SKM-1 treated with dmso at 0.1 percent for 144 hours (cell line): ENCODE results near the gene CPSF7.
"Not testable (repeated sequence)": the region's sequence is repeated elsewhere in the genome, so short reads cannot be mapped to it uniquely, and the experiment has no call there.

ENCODE experiments used
- DNase-seq: peaks from one replicate; lab custom pipeline; 2025; ENCODE audit not compliant: unreplicated experiment; lab: John Stamatoyannopoulos, UW

The CPSF7 gene, protein sequence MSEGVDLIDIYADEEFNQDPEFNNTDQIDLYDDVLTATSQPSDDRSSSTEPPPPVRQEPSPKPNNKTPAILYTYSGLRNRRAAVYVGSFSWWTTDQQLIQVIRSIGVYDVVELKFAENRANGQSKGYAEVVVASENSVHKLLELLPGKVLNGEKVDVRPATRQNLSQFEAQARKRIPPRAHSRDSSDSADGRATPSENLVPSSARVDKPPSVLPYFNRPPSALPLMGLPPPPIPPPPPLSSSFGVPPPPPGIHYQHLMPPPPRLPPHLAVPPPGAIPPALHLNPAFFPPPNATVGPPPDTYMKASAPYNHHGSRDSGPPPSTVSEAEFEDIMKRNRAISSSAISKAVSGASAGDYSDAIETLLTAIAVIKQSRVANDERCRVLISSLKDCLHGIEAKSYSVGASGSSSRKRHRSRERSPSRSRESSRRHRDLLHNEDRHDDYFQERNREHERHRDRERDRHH

DNA sequence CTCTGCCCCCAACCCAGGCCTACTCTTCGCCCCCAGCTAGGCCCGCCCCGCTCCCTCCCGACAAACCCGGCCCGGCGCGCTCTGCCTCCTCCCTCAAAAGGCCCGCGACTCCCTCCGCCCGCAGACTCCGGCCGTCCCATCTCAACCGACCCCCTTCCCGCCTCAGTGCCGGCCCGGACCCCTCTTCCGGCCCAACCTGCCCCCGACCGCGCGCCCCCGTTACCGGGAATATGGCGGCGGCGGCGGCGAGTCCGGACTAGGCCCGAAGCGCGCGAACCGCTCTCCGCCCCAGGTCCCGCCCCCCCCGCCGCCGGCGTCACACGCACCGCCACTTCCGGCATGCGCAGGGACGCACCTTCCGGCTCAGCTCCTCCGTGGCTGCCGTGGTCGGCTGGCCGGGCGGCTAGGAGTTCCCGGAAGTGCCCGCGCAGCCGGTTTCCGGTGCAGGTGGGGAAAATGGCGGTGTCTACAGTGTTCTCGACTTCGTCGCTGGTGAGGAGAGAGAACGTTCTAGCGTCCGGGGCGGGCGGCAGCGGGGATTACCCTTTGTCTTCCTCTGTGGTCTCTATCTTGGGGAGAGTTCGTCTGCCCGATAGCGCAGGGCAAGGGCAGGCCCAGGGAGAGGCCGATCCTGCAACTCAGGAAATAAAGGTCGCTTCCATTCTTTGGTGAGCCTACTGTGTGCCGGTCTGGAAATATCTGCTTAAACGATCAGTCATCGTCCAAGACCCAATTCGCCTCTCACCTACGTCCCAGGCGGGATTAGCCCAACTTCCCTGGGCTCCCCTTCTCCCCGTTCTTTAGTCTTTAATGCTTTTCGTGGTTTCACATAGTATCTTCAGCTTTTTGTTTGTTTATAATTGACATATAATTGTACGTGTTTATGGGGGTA lies at the start of gene CPSF7, which contains the start of gene SDHAF2:
TSS of gene CPSF7 (minus strand) at position 285 of the 892 bp plus-strand sequence. CDS start 740 bp downstream, outside the sequence.
TSS of gene SDHAF2 (plus strand) at position 434 of the 892 bp plus-strand sequence. CDS start at position 457, 23 bp downstream.
- peak; percentile 85 for DNase-seq

- DNase-seq = peak; percentile 9
Measured at GRCh38 chr11:61477727-61478148, 48.0 kb upstream of the CPSF7 start.

GRCh38 chr11:61477126-61477525 lies 47.4 kb upstream of the CPSF7 start:
- no peak for DNase-seq

DNA sequence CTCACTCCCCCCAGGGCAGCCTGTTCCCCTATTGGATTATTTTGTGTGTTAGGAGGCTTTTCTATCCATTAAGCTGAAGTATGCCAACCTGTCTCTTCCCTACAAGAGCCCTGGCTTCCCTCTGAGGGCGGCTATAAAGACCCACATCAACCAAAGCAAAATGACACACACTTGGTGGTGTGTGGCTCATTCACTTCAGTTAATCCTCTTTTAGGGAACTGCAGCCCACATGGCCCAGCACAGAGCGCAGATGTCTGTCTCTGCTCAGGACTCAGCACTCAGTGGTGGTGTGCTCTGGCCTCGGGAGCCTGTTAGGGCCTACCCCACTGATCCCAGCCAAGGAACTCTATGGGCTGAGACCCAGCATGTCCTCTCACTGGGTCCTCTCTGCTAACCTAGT lies 46.6 kb upstream of the CPSF7 start:
- no peak for DNase-seq

DNA sequence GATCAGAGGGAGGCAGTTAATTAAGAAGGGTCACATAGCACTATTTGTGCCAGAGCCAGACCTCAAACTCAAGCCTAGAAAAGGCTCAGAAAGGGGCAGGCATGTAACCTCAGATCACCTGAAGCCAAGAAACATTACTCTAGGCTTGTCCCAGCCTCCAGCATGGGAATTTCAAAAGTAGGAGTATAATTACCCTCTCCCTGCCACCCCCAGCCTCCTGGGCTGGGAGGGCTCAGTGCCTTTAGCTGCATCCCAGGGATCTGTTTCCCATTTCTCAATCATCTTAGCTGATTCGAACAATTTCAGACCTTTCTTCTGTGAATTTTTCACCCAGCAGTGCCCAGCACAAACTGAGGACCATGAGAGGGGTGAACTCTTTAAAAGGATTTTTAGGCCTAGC lies 45.7 kb upstream of the CPSF7 start:
- no peak for DNase-seq

- no peak for DNase-seq
Measured at GRCh38 chr11:61474013-61474643, 44.4 kb upstream of the CPSF7 start.

DNA sequence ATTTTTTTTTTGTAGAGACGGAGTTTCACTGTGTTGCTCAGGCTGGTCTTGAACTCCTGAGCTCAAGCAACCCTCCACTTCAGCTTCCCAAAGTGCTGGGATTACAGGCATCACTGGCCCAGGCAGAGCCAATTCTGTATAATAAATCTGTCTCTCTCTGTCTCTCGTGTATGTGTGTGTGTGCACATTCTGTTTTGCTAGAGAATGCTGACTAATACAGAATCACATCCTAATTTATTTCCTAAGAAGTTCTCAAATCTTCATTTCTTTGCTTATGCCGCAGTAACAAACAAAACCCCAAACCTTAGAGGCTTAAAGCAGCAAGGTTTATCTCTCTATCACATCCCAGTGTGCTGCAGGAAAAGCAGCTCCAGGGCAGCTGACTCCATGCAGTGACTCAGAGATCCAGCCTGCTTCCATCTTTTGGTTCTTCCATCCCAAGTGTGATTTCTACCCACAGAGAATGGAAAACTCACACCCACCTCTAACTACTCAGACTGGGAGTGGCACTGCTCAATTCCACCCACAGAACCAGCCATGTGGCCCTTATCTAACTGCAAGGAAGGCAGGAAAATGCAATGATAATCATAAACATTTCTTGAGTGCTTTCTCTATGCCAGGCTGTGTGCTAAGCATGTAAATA lies 43.7 kb upstream of the CPSF7 start:
- no peak for DNase-seq

- no peak for DNase-seq
Measured at GRCh38 chr11:61472868-61473267, 43.1 kb upstream of the CPSF7 start.

DNA sequence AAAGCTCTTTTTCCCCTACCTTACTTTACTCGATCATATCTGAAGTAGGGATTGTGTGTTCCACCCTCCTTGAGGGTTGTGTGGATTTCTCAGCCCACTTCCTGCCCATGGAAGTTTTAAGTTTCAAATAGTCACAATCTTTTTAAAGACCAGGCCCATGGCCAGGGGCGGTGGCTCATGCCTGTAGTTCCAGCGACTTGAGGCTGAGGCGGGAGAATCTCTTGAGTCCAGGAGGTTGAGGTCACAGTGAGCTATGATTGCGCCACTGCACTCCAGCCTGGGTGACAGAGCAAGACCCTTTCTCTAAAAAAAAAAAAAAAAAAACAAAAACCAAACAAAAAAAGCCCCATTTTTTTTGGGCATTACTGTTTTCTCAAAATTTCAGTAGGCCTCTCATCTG lies 42.5 kb upstream of the CPSF7 start:
- DNase-seq = no peak

DNA sequence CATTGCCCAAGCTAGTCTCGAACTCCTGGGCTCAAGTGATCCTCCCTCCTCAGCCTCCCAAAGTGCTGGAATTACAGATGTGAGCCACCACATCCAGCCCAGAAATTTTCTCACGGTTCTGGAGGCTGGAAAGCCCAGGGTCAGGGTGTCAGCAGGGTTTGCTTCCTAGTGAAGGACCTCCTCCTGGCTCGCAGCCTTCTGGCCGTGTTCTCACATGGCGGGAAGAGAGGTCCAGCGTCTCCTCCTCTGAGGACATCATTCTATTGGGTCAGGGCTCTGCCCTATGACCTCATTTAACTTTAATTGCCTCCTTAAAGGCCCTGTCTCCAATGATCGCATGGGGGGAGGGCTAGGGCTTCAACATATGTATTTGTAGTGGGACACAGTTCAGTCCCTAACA lies 38.2 kb upstream of the CPSF7 start:
- no peak for DNase-seq

DNA sequence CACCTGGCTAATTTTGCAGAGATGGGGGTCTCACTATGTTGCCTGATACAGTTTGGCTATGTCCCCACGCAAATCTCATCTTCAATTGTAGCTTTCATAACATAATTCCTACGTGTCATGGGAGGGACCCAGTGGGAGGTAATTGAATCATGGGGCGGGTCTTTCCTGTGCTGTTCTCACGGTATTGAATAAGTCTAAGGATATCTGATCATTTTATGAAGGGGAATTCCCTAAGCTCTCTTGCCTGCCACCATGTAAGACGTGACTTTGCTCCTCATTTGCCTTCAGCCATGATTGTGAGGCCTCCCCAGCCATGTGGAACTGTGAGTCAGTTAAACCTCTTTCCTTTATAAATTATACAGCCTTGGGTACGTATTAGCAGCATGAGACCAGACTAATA lies 37.8 kb upstream of the CPSF7 start:
- not testable (repeated sequence) for DNase-seq

DNA sequence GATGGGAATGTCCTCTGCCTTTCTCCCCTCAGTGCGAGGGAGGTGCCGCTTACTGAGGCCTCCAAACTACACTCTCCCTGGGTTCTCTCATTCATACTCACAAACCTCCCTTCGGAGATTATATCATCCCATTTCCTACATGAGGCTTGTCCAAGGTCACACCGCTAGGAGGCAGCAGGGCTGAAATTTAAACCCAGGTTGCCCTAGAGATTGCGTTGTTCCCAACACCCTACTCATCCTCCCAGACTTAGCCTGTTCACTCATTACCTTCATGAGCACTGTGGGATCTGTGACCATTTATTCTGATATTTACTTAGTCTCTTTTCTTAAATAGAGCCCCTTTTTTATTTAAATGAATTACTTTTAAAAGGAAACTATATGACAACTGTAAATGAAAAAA lies 31.2 kb upstream of the CPSF7 start:
- DNase-seq = no peak

GRCh38 chr11:61460474-61460881 lies 30.7 kb upstream of the CPSF7 start:
- no peak for DNase-seq

DNA sequence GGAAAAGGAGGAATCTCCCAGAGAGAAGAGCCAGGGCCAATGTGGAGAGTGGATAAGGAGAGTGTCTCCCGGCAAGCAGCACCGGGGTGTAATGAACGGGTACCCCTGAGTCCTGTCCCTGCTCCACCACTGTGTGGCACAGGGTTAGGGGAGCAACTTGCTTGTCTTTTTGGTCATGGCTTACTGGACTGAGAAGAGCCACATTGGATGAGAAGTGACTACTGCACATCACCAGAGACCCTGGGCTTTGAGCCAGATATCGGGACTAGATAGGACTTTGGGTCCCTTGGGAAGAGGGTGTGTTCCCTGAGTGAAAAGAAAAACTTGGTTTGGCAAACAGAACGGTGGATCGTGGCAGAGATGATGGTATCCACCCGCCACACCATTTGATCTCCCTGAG lies 24.7 kb upstream of the CPSF7 start:
- no peak for DNase-seq

DNA sequence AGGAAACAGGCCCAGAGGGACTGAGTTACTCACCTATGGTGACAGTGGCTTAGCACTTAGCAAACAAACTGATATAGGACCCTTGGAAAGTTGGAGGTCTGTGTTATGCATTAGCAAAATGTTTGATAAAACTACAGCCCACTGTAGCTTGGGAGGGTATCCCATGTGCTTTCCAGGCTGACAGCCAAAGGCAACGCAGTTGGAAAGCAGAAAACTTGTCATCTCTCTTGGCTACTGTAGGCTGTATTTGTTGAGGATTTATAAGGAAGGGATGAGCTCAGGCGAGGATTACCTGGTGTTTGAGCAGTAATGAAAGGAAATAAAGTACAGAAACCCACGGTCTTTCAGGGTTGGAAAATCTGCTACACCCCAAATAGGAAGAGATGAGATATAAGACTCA lies 23.9 kb upstream of the CPSF7 start:
- DNase-seq = no peak

- DNase-seq = no peak
Measured at GRCh38 chr11:61452825-61453224, 23.1 kb upstream of the CPSF7 start.

GRCh38 chr11:61448552-61448927 lies 18.8 kb upstream of the CPSF7 start:
- DNase-seq = no peak

DNA sequence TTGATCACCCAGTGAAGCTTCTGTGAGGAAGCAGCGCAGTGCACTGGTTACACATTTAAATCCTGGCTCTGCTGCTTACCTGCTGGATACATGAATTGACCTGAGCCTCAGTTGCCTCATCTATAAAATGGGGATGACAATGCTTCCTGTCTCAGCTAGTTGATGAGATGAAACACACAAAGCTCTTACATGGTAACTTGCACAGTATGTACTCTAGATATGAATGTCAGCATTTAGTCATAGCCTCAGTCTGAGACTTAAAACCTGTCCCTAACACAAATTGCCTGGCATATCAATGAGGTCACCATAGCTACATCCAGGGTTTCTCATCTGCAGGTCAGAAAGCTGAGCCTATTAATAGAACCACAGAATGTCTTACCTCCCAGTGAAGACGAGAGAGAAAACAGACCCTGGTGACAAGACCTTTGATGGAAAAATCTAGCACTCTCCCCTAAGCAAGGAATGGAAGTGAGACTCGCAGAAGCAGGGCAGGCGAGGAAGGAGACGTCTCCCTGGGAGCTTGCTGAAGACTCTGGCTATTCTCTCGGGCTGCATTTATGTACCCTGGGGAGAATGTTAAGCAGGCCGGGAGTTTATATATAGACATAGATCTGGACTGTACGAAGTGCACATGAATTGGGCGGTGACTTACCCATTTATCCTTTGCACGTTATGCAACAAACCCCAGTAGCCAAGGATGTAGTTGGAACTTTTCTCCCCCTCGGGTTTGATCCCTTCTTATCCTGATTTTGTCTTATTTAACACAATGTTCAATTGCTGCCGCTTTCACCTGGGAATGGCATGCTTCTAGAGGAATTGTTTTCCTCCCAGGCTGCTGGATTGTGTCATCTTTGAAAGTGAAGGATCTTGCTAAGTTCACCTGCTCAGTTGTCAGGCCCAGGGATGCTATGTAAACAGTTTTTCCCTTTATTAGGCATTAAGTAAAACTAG lies 18.1 kb upstream of the CPSF7 start:
- DNase-seq = no peak

- DNase-seq = peak; percentile 49
Measured at GRCh38 chr11:61446211-61446651, 16.5 kb upstream of the CPSF7 start.

GRCh38 chr11:61445516-61445915 lies 15.7 kb upstream of the CPSF7 start:
- no peak for DNase-seq
